Testis (tissue), 3 donors: ENCODE measurements around the gene C9orf152. TPM values are rescaled to one million over a fixed set of nuclear protein-coding genes. Genes with fewer than 3 reads are reported as not detected.
A peak's percentile ranks its signal among the peaks of the same experiment; 100 is the strongest.

Source experiments
- DNase-seq: peaks from one replicate; pipeline ENCODE4 v3.0.0-alpha.2; 2019
- H3K27ac ChIP-seq, 2 donors: fragments of 200-600 bp; sonication (generic); one replicate each; pipeline ENCODE4 v1.5.1; 2019
- H3K27me3 ChIP-seq: fragments of 200-600 bp; sonication (generic); one replicate; pipeline ENCODE4 v1.5.1; 2019
- H3K36me3 ChIP-seq: fragments of 200-600 bp; sonication (generic); one replicate; pipeline ENCODE4 v1.5.1; 2017; ENCODE audit warnings: low read depth; ENCODE audit errors: missing control alignments
- H3K4me1 ChIP-seq: fragments of 200-600 bp; sonication (generic); one replicate; pipeline ENCODE4 v1.5.1; 2019
- H3K4me3 ChIP-seq, 2 donors: fragments of 200-600 bp; sonication (generic); one replicate each; pipeline ENCODE4 v1.5.1; 2017 to 2019
- H3K9me3 ChIP-seq: fragments of 200-600 bp; sonication (generic); one replicate; pipeline ENCODE4 v1.5.1; 2017
- POLR2A ChIP-seq: fragments of 450-650 bp; IDR thresholded peaks from one replicate; pipeline ENCODE4 v1.6.1; 2017; ENCODE audit warnings: antibody characterized with exemption, mild to moderate bottlenecking, moderate library complexity
- WGBS, 2 donors: methylation state at CpG; one replicate each; pipeline ENCODE4 v1.1.5; 2018; 5-methylcytosine and 5-hydroxymethylcytosine counted together
- intact Hi-C: fragments of 100-400 bp; cut with DNase I; formaldehyde crosslinking; loops from one replicate; pipeline ENCODE4 v1.15.1; 2023; ENCODE audit warnings: low total_unique reads
- polyA plus RNA-seq: library from polyadenylated mRNA; stranded (reverse); fragments of 350-450 nt; fragmentation: Illumina TruSeq; extraction: RNeasy Lipid Tissue Mini Kit (QIAGEN cat#74804); gene quantifications from one replicate; pipeline ENCODE4 v1.2.3, GENCODE V29; 2014; ENCODE audit warnings: low read depth, low replicate concordance; ENCODE audit not compliant: insufficient read depth
- total RNA-seq, 2 donors: library from RNA; depleted of rRNA; stranded (reverse); fragments of >200 nt; gene quantifications; one replicate each; pipeline ENCODE4 v1.2.3, GENCODE V29; 2016
- TF ChIP-seq, protein P1 (sequence below), 3 experiments: fragments of 450-650 bp in 2 of 3; fragments of 200-600 bp in 1 of 3; sonication (generic) in 1 of 3; IDR thresholded peaks; one replicate each; pipeline ENCODE4 v1.5.1; 2016 to 2019; ENCODE audit warnings: antibody characterized with exemption in 3 of 3, mild to moderate bottlenecking in 2 of 3, moderate library complexity in 1 of 3

Gene C9orf152
- total and polyA plus RNA-seq, 3 donors from 2014 or later: not detected

DNA sequence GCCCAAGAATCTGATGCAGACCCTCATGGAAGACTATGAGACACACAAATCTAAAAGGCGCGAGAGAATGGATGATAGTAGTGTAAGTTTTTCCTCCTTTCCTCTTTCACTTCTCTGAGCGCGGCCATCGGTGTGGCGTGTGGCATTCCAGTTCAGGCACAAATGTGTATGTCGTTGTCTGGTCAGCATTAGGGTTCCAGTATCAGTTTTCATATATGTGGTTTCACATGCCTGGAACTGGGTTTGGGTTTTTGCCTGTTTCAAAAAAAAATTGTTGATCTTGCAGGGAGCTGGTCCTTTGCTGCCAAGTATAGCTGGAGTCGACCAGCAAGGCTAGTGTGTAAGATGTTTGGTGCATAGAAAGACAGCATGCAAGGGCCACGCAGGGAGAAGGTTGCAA lies 51.5 kb downstream of the C9orf152 start:
- DNase-seq: no peak
- Histone ChIP-seq H3K27me3 (no peaks in the 10 kb centered on the region), H3K36me3 (no peaks in the 10 kb centered on the region), H3K9me3 (no peaks in the 10 kb centered on the region), H3K4me3 (no peak overlapping the region), H3K4me1 (no peaks in the 10 kb centered on the region), H3K27ac (no peak overlapping the region)
- TF ChIP-seq, protein P1, sequence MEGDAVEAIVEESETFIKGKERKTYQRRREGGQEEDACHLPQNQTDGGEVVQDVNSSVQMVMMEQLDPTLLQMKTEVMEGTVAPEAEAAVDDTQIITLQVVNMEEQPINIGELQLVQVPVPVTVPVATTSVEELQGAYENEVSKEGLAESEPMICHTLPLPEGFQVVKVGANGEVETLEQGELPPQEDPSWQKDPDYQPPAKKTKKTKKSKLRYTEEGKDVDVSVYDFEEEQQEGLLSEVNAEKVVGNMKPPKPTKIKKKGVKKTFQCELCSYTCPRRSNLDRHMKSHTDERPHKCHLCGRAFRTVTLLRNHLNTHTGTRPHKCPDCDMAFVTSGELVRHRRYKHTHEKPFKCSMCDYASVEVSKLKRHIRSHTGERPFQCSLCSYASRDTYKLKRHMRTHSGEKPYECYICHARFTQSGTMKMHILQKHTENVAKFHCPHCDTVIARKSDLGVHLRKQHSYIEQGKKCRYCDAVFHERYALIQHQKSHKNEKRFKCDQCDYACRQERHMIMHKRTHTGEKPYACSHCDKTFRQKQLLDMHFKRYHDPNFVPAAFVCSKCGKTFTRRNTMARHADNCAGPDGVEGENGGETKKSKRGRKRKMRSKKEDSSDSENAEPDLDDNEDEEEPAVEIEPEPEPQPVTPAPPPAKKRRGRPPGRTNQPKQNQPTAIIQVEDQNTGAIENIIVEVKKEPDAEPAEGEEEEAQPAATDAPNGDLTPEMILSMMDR (IDR thresholded peaks at IDR 0.05): no peak
- TF ChIP-seq POLR2A: no peak
- intact Hi-C loops: loop anchor here (2.0 kb wide), 1 partner anchor 252 kb away; no protein-coding TSS in a partner anchor
- WGBS, 2 donors: 79 to 84% methylated on average over 9 of the region's 9 CpGs

DNA sequence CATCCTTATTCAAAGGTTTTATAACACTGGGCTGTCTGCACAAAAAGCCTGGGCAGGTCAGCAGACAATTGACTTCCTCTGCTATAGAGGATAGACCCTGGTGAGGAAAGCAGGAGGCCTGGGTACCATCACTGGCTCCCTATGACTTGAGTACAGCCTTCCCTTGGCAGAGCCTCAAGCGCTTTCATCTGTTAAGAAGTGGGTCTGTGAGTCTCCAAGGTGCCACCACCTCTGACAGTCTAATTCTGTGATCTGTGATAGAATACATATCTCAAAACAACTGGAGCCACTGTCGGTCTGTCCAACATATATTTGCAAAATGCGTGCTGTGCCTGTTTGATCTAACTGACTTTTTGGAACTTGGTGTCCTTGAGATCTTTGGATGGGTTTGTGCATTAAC lies 52.2 kb downstream of the C9orf152 start:
- intact Hi-C loops: loop anchor here (2.0 kb wide), 1 partner anchor 251 kb away; no protein-coding TSS in a partner anchor
- Histone ChIP-seq H3K36me3 (no peaks in the 10 kb centered on the region), H3K27ac (no peak overlapping the region), H3K4me1 (no peaks in the 10 kb centered on the region), H3K27me3 (no peaks in the 10 kb centered on the region), H3K4me3 (no peak overlapping the region), H3K9me3 (no peaks in the 10 kb centered on the region)
- 80 to 87% methylated on average over 3 of the region's 3 CpGs for WGBS, 2 donors
- TF ChIP-seq POLR2A: no peak
- TF ChIP-seq, protein P1 (IDR thresholded peaks at IDR 0.05): no peak
- DNase-seq: no peak

DNA sequence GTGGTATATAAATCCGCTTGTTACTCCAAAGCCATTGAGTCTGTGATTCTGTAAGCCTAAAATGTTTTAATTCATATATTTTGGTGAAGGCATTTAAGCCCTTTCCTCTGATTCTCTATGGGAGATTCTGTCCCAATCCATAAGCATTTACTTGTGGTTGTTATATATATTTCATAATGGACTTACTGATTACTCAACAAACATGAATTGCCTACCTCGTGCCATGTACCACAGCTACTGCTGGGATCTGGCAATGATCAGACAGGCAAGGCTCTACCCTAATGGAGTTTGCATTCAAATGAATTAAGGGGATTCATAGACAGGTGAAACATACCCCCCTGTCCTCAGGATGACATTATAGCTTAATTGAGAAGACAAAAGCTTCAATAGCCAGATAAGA lies 54.5 kb downstream of the C9orf152 start:
- no peaks in the 10 kb centered on the region for H3K9me3 ChIP-seq
- H3K27me3 ChIP-seq: no peaks in the 10 kb centered on the region
- H3K27ac ChIP-seq: no peak overlapping the region
- 79 to 91% methylated on average over 2 of the region's 2 CpGs for WGBS, 2 donors
- TF ChIP-seq, protein P1 (IDR thresholded peaks at IDR 0.05): no peak
- no peak for TF ChIP-seq POLR2A
- DNase-seq: no peak
- no peaks in the 10 kb centered on the region for H3K4me1 ChIP-seq
- H3K36me3 ChIP-seq: no peaks in the 10 kb centered on the region
- H3K4me3 ChIP-seq: no peak overlapping the region
- intact Hi-C loops: no loop called here

DNA sequence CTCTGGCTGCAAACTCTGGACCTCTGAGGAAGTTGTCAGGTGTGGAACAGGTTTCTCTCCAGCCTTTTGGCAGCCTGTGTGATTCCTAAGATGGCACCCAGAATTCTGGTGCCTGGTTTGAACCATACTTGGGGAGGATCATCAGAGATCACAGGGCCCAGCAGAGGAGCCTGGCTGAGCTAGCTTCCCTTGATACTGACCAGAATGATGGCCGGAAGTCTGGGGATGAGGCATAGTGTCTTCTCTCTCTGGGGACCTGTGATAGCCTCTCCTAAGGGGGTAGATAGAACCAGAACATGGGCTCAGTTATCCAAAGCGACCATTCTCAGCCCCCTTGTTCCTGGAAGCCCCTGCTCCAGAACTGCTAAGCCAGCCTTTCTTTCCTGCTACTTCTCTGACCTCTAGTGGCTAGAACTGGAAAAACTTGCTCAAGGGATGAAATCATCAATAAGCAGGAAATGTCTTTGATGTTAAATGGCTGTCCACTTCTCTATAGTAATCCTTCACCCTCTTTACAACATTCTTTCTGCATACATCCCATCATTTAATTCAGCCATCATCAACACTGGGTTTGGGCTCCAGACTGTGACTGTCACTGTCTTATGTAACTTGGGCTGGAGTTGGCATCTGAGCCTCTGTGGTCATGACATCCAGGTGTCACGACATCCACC lies 55.1 kb downstream of the C9orf152 start:
- WGBS, 2 donors: 59 to 71% methylated on average over 2 to 3 of the region's 3 CpGs
- Histone ChIP-seq H3K27ac (no peak overlapping the region), H3K4me1 (no peaks in the 10 kb centered on the region), H3K4me3 (no peak overlapping the region), H3K27me3 (no peaks in the 10 kb centered on the region), H3K9me3 (no peaks in the 10 kb centered on the region), H3K36me3 (no peaks in the 10 kb centered on the region)
- no peak for DNase-seq
- TF ChIP-seq, protein P1 (IDR thresholded peaks at IDR 0.05): peak; percentile 32 to 69 (median 65)
- TF ChIP-seq POLR2A: no peak
- intact Hi-C loops: no loop called here

Other genes starting within 250 kb of the C9orf152 start
- gene TXN, start 48.3 kb upstream of the C9orf152 start, total RNA-seq: 10 to 100 TPM; 30.2 to 31.7 TPM
- 57.0 TPM for gene TXN, start 48.3 kb upstream of the C9orf152 start, polyA plus RNA-seq
- 10 to 100 TPM in 1 of 2 donors, 1 to 10 TPM in 1; 3.5 to 17.9 TPM for gene TXNDC8, start 129.7 kb upstream of the C9orf152 start, total RNA-seq
- gene TXNDC8, start 129.7 kb upstream of the C9orf152 start, polyA plus RNA-seq: 16.7 TPM